Neural progenitor cell (in vitro differentiated cells): ENCODE data around the gene GRM8.

ENCODE experiments used
- EZH2phosphoT487 ChIP-seq: fragments of 200-600 bp; sonication (generic); IDR thresholded peaks from 2 replicates; pipeline ENCODE4 v1.6.1; 2017; ENCODE audit warnings: antibody characterized with exemption
- TF ChIP-seq, protein P1 (sequence below): fragments of 200-600 bp; sonication (generic); IDR thresholded peaks from 2 replicates; pipeline ENCODE4 v1.5.1; 2017; ENCODE audit warnings: antibody characterized with exemption, mild to moderate bottlenecking

DNA sequence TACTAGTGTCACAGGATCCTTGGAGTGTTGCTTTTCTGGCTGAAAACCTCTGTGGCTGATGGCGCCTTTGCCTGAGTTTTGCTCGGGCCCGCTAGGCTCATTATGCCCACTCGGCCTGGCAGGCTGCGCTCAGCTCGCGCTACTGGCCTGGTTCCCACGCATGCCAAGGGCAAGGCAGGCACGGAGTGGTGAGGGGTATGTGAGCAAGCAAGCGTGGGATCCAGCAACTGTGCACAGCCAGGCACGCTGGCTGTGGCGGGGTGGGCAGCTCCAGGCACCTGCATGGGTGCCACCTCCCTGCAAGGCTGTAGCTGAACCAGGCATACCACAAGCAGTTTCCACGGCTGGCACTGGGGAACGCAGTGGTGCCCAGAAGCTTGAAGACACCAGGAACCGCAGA lies 562.6 kb downstream of the GRM8 start:
- TF ChIP-seq, protein P1, sequence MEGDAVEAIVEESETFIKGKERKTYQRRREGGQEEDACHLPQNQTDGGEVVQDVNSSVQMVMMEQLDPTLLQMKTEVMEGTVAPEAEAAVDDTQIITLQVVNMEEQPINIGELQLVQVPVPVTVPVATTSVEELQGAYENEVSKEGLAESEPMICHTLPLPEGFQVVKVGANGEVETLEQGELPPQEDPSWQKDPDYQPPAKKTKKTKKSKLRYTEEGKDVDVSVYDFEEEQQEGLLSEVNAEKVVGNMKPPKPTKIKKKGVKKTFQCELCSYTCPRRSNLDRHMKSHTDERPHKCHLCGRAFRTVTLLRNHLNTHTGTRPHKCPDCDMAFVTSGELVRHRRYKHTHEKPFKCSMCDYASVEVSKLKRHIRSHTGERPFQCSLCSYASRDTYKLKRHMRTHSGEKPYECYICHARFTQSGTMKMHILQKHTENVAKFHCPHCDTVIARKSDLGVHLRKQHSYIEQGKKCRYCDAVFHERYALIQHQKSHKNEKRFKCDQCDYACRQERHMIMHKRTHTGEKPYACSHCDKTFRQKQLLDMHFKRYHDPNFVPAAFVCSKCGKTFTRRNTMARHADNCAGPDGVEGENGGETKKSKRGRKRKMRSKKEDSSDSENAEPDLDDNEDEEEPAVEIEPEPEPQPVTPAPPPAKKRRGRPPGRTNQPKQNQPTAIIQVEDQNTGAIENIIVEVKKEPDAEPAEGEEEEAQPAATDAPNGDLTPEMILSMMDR, result no peak
- no peak for TF ChIP-seq EZH2phosphoT487
